HG03095 (cell line): Measurements from ENCODE around the gene TACR2.

Source experiments
- ATAC-seq: cut with Tn5 transposase; IDR thresholded peaks from one replicate; pipeline ENCODE4 v1.9.1; 2021; ENCODE audit warnings: moderate library complexity; ENCODE audit not compliant: unreplicated experiment

Gene TACR2

DNA sequence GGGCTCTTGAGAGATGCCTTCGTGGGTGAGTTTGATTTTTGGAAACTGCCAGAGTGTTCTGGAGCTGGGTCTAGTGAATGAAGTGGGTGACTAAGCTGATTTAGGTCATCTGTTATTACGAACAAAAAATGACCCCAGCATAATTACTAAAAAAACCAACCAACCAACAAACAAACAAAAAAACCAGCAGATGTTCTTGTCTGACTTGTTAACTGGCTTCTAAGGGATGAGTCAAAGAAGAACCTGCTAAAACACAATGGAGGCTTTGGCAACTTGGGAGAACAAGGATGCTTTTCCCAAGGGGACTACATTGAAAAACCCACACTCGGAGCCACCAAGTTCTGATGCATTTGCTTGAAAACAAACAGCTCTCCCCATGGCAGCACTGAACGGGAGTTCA is 11.5 kb downstream of the TACR2 start:
- ATAC-seq: no peak

- ATAC-seq: no peak
Observed at GRCh38 chr10:69404786-69405185, 11.9 kb downstream of the TACR2 start.

- ATAC-seq: no peak
Observed at GRCh38 chr10:69403519-69403918, 13.2 kb downstream of the TACR2 start.

GRCh38 chr10:69403066-69403465 is 13.7 kb downstream of the TACR2 start:
- no peak for ATAC-seq

GRCh38 chr10:69402386-69402785 is 14.3 kb downstream of the TACR2 start:
- ATAC-seq: no peak

DNA sequence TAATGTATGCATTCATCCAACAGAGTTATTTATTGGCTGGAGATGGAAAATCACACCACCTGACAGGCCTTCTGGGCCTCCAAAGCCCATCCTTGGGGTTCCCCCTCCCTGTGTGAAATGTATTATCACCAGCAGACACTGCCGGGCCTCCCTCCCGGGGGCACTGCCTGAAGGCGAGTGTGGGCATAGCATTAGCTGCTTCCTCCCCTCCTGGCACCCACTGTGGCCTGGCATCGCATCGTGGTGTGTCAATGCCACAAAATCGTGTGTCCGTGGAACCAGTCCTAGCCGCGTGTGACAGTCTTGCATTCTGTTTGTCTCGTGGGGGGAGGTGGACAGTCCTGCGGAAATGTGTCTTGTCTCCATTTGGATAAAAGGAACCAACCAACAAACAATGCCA is 15.3 kb downstream of the TACR2 start:
- ATAC-seq: no peak

DNA sequence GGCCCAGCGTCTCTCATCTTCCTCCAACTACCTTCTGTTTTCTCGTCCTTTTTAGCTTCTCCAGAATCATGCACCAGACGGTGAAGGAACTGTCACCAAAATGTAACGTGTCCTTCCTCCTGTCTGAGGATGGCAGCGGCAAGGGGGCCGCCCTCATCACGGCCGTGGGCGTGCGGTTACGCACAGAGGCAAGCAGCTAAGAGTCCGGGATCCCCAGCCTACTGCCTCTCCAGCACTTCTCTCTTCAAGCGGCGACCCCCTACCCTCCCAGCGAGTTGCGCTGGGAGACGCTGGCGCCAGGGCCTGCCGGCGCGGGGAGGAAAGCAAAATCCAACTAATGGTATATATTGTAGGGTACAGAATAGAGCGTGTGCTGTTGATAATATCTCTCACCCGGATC is 15.8 kb downstream of the TACR2 start:
- ATAC-seq: no peak

DNA sequence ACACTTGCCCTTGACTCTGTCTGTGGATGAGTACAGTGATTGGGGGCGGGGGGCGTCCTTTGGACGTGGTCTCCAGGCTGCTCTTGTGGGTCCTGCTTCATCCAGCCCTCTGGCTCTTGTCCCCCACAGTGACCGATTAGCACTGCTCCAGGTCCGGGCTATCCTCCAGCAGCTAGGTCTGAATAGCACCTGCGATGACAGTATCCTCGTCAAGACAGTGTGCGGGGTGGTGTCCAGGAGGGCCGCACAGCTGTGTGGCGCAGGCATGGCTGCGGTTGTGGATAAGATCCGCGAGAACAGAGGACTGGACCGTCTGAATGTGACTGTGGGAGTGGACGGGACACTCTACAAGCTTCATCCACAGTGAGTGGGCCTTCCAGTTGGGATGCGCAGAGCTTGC is 18.3 kb downstream of the TACR2 start:
- no peak for ATAC-seq

DNA sequence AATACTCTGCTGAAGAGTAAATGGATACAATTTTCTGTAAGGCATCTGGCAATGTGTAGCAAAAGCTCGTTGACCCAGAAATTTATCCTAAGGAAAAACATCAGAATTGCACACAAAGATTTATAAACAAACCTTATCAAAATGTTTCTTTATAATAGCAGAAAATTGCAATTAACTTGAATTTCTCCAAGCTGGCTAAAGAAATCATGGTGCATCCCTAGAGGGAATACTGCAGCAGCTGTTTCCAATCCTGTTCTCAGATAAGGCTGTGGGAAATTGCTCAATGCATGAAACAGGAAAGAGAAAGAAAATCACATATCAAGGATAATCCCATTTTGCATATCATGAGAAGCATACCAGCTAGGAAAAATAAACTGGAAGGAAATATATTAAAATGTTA is 18.7 kb downstream of the TACR2 start:
- no peak for ATAC-seq

DNA sequence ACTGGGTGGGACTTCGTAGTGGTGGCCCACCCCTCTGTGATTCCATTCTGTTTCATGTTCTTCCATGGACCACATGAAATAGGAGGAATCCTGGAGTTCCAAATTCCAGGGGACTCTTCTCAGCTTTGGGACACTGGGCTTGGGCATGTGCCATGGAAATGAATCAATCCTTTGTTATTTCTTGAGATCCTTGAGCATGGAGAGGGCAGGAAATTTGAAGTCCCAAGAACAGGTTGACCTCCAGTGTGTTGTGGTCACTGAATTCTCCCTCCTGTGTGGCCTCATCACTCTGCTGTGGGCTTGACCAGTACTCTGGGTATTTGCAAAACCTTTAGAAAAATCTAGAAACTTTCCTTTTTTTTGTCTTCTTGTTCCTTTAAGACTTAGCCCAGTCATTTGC is 22.7 kb downstream of the TACR2 start:
- ATAC-seq: no peak

GRCh38 chr10:69392481-69393000 is 24.2 kb downstream of the TACR2 start:
- peak; percentile 94 for ATAC-seq

GRCh38 chr10:69391158-69391557 is 25.6 kb downstream of the TACR2 start:
- ATAC-seq: no peak

DNA sequence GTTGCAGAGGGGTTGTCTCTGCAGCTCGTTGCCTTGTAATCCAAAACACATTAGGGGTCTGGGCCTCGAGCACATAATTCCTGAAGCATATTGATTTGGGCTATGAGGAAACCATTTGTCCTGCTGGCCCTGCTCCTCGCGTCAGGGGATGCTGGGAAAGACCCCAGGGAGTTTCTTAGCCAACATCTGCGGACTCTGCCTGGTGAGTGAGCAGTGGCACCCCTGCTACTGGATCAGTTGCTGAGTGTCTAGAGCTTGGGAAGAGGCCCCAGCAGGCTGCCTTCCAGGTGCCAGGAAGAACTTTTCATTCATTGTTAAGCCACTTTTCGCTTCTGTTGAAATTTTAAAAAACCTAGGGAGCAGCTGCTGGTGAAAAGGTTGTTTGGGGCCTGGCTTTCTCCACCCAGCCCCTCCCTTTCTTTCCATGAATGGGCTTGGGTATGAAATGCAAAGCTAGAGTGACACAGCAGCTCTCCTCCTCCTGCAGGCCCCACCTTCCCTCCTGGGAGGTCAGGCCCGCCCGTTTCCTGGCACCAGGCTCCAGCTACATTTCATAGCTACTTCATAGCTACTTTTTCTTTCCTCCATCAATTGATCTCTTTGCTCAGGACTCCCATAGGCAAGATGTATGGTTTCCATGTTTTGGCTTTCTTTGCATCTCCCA is 26.8 kb downstream of the TACR2 start:
- ATAC-seq: no peak

- ATAC-seq: no peak
Observed at GRCh38 chr10:69388488-69388887, 28.2 kb downstream of the TACR2 start.

DNA sequence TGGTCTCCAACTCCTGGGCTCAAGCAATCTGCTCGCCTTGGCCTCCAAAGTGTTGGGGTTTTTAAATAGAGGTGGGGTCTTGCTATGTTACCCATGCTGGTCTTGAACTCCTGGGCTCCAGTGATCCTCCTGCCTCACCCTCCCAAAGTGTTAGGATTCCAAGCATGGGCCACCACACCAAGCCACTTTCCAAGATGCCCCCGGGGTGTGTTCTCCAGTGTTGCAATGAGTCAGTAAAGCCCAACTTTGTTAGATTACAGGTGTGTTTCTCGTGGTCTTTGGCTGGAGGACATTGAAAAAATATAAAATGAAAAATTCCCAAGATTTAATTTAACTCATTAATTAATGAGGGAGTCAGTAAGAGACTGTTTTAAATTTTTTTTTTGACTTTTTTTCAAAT is 29.2 kb downstream of the TACR2 start:
- no peak for ATAC-seq

- no peak for ATAC-seq
Observed at GRCh38 chr10:69385454-69386350, 31.0 kb downstream of the TACR2 start.

DNA sequence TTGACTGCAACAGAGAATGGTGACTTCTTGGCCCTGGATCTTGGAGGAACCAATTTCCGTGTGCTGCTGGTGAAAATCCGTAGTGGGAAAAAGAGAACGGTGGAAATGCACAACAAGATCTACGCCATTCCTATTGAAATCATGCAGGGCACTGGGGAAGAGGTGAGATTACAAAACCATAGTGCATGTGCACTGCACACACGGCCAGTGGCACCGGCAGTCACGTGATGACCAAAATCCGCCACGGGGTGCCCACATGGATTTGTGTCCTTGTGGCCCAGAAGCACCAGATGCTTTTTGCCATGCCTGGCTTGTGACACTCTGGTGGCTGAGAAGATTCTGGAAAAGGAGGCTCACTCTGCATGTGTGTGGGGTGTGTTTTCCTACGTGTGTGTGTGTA is 32.4 kb downstream of the TACR2 start:
- no peak for ATAC-seq

- no peak for ATAC-seq
Observed at GRCh38 chr10:69383558-69383957, 33.2 kb downstream of the TACR2 start.

DNA sequence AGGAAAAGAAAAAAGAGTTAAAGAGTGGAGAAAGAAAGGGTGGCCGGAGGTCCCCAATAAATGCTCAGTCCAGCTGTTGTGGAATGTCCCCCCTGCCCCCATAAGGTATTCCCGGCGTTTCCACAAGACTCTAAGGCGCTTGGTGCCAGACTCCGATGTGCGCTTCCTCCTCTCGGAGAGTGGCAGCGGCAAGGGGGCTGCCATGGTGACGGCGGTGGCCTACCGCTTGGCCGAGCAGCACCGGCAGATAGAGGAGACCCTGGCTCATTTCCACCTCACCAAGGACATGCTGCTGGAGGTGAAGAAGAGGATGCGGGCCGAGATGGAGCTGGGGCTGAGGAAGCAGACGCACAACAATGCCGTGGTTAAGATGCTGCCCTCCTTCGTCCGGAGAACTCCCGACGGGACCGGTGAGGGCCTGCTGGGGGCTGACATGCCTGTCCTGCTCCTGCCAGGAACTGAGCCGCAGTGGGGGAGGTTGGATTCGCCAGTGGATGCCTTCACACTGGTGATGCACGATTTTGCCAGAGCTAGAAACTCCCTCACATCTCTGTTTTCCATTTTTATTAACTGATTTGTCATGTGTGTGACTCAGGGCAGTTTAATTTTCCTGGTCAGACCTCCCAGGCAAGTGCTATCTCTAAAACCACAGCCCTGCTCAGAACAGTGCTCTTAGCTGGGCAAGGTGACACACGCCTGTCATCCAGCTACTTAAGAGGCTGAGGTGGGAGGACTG is 34.2 kb downstream of the TACR2 start:
- no peak for ATAC-seq

DNA sequence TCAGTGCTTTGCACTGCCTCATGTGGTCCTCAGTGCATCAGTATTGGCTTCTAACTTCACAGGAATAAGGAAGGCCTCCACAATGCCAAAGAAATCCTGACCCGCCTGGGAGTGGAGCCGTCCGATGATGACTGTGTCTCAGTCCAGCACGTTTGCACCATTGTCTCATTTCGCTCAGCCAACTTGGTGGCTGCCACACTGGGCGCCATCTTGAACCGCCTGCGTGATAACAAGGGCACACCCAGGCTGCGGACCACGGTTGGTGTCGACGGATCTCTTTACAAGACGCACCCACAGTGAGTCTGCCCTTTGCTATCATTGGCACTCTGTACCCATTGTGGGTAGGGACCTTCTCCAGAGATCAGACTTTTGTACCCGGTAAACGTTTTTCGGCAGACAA is 36.9 kb downstream of the TACR2 start:
- ATAC-seq: no peak

DNA sequence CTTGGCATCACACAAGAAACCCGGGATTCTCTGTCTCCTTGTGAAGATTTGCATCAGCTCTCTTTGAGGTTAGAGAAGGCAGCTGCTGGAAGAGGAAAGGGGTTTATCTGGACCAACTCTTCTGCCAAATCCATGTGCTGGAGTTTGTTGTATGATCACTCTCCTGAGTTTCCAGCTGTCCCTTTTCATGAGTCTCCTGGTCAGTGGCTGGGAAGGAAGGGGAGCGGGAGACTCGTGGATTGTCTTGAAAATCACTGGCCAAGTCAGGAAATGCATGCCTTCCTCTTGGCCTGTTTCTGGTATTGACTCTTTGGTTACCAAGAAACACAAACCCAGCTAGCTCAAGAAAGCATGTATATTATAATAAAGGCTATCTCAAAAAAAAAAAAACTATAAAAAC is 38.8 kb downstream of the TACR2 start:
- ATAC-seq: no peak

GRCh38 chr10:69377191-69377590 is 39.5 kb downstream of the TACR2 start:
- ATAC-seq: no peak
